Lower leg skin (tissue), 3 donors: ENCODE data around the gene SLC13A2.
"Not testable (repeated sequence)": the region's sequence is repeated elsewhere in the genome, so short reads cannot be mapped to it uniquely, and the experiment has no call there.

Source experiments
- CTCF ChIP-seq, 3 donors: fragments of 450-650 bp; IDR thresholded peaks; one replicate each; pipeline ENCODE4 v1.5.1; 2016; ENCODE audit warnings: antibody characterized with exemption in 3 of 3, mild to moderate bottlenecking in 3 of 3, moderate library complexity in 2 of 3
- POLR2A ChIP-seq, 2 donors: fragments of 450-650 bp; IDR thresholded peaks; one replicate each; pipeline ENCODE4 v1.6.1; 2016 to 2017; ENCODE audit warnings: antibody characterized with exemption in 2 of 2, mild to moderate bottlenecking in 1 of 2, moderate library complexity in 1 of 2

- not testable (repeated sequence) for TF ChIP-seq CTCF, POLR2A (IDR thresholded peaks at IDR 0.05)
Observed at GRCh38 chr17:28434326-28434725, 39.1 kb upstream of the SLC13A2 start.
